ENCODE results near the gene SP6. TPM values are rescaled to one million over a fixed set of nuclear protein-coding genes. Genes with fewer than 3 reads are reported as not detected.

SP6 gene
- total and polyA plus RNA-seq, 2 of the 8 experiments (the other 6 are each of a cell fraction or from before 2014, with no cell fraction given): 1.2 to 1.5 TPM

DNA sequence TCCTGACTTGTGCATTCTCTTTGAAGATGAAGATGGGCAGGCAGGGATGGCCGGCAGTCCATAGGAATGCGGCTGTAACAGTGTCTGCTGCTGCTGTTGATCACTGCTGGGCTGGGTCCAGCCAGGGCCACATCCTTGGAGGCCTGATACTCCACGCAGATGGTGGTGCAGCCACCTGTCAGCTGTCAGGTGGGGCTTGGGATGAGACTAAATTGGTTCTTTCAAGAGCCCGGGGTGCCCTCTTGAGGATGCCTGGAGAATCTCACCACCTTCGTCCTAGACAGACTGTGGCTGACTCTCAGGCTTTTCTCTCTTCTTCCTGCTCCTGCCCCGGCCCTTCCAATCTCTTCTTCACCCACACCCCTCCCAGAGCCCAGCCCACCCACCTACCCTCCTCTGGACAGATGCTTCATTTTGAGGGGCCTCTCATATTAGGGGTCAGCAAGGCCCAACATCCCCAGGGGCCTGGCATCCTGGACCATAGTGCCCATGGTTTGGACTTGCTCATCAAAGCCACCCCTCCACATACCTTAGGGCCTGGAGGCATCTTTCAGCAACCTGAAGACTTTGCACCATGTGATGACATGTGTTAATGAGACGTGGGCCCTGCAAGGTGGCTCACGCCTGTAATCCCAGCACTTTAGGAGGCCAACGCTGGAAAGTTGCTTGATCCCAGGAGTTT is 48.5 kb downstream of the SP6 start:
- H3K4me2 ChIP-seq (ENCODE audit: insufficient read depth in 1 of 2, low read depth in 2 of 2, low read length in 2 of 2): no peak overlapping the region
- DNase-seq (ENCODE audit: low read depth in 1 of 2, low spot score in 2 of 2) (peak in 1 of 2 experiments; percentile 74), FAIRE-seq (peak; percentile 78)
- H2BK20ac ChIP-seq (ENCODE audit: low read length): no peak overlapping the region
- H4K5ac ChIP-seq (ENCODE audit: insufficient read length, low read depth, low read length): no peak overlapping the region
- no peak overlapping the region for H4K8ac ChIP-seq (ENCODE audit: extremely low read depth, insufficient read depth, low read length)
- H3K79me2 ChIP-seq (ENCODE audit: control insufficient read depth in 1 of 2, insufficient read depth in 2 of 2, low read length in 2 of 2): no peaks in the 10 kb centered on the region
- no peak overlapping the region for H3K27ac ChIP-seq (ENCODE audit: low read depth, low read length)
- no peaks in the 10 kb centered on the region for H3K36me3 ChIP-seq (ENCODE audit: control insufficient read depth in 2 of 4, insufficient read depth in 4 of 4, low read length in 3 of 4)
- ChIA-PET POLR2A (ENCODE audit: partially characterized antibody) (interaction anchor here (0.8 to 1.2 kb wide), 2 partner anchors 11 to 13 kb away, joined by 4 to 5 read pairs; no protein-coding TSS in a partner anchor), CTCF (ENCODE audit: partially characterized antibody) (interaction anchor here (0.7 to 5.6 kb wide), 19 partner anchors 8 to 147 kb away, joined by 3 to 57 read pairs (median 4); partner anchors contain the start of gene TBX21)
- no peak overlapping the region for H3K14ac ChIP-seq (ENCODE audit: insufficient read length)
- H3K23me2 ChIP-seq (ENCODE audit: low read depth, low read length): no peaks in the 10 kb centered on the region
- H2BK15ac ChIP-seq (ENCODE audit: low read length): no peak overlapping the region
- H3K79me1 ChIP-seq (ENCODE audit: low read depth, low read length): no peaks in the 10 kb centered on the region
- WGBS, 2 experiments (ENCODE audit: extremely low coverage in 1 of 2, insufficient coverage in 1 of 2, insufficient read length in 1 of 2, insufficient replicate concordance in 2 of 2, low coverage in 1 of 2, low lambda C conversion rate in 2 of 2, missing lambda C conversion rate in 1 of 2): 44% methylated on average over 7 of the region's 9 CpGs; no CpG with 5 or more reads in 1 of the 2 experiments
- H3K4ac ChIP-seq (replicated peaks; ENCODE audit: insufficient read length, low read depth, low read length): no peak overlapping the region
- no peak overlapping the region for H2BK12ac ChIP-seq (ENCODE audit: low read depth, low read length)
- no peak overlapping the region for H2AK5ac ChIP-seq (ENCODE audit: low read depth, low read length)
- H3K9ac ChIP-seq (replicated peaks in 1 of 4; ENCODE audit: extremely low read depth in 1 of 4, low read depth in 3 of 4, low read length in 3 of 4): no peak overlapping the region
- no peaks in the 10 kb centered on the region for H3K4me1 ChIP-seq (replicated peaks in 1 of 4; ENCODE audit: control insufficient read depth in 3 of 4, insufficient read depth in 4 of 4, low read length in 3 of 4)
- H3K4me3 ChIP-seq (ENCODE audit: extremely low read depth in 1 of 4, insufficient read depth in 2 of 4, low read depth in 3 of 4, low read length in 4 of 4): no peak overlapping the region
- H2BK120ac ChIP-seq (replicated peaks; ENCODE audit: low read depth, low read length): no peak overlapping the region
- no peak overlapping the region for H3K56ac ChIP-seq (replicated peaks; ENCODE audit: insufficient read length, low read depth, low read length)
- H2AFZ ChIP-seq (ENCODE audit: low read length): no peak overlapping the region
- H4K91ac ChIP-seq (replicated peaks; ENCODE audit: insufficient read length, low read length): no peak overlapping the region
- peaks cover 2% of the 10 kb centered on the region in 2 experiments for H4K20me1 ChIP-seq (replicated peaks in 1 of 2; ENCODE audit: control insufficient read depth in 1 of 2, insufficient read depth in 2 of 2, low read length in 2 of 2)
- no peak overlapping the region for H3K18ac ChIP-seq (ENCODE audit: extremely low read depth, low read length)
- H3K9me3 ChIP-seq (ENCODE audit: insufficient read depth in 2 of 2, low read depth in 1 of 2, low read length in 1 of 2): no peaks in the 10 kb centered on the region
- H3K23ac ChIP-seq (ENCODE audit: insufficient read length): no peak overlapping the region
- H2BK5ac ChIP-seq (ENCODE audit: low read depth, low read length): no peak overlapping the region
- no peaks in the 10 kb centered on the region for H3K27me3 ChIP-seq (replicated peaks in 1 of 4; ENCODE audit: control insufficient read depth in 3 of 4, extremely low read depth in 1 of 4, insufficient read depth in 3 of 4, low read length in 3 of 4)
- TF ChIP-seq ATF3 (IDR thresholded peaks at IDR 0.05; ENCODE audit: insufficient read depth, low read depth, low read length): no peak
- peak; percentile 85 for TF ChIP-seq SAP30 (IDR thresholded peaks at IDR 0.05; ENCODE audit: insufficient read depth, insufficient replicate concordance, low read length)
- TF ChIP-seq TBP (IDR thresholded peaks at IDR 0.05; ENCODE audit: low read depth, low read length): no peak
- TF ChIP-seq RAD21 (IDR thresholded peaks at IDR 0.05 in 1 of 2, conservative IDR thresholded peaks at IDR 0.05 in 1 of 2; ENCODE audit: low read depth in 2 of 2, low read length in 2 of 2): peak; percentile 84 to 86
- TF ChIP-seq SIN3A (conservative IDR thresholded peaks at IDR 0.05 in 1 of 2, IDR thresholded peaks at IDR 0.05 in 1 of 2; ENCODE audit: low read depth in 1 of 2, low read length in 2 of 2): peak; percentile 95 to 96
- peak; percentile 55 to 84 (median 83) for TF ChIP-seq CTCF (IDR thresholded peaks at IDR 0.05; ENCODE audit: control extremely low read depth in 1 of 3, insufficient read depth in 1 of 3, low read depth in 1 of 3, low read length in 3 of 3)
- TF ChIP-seq GABPA (IDR thresholded peaks at IDR 0.05; ENCODE audit: borderline replicate concordance, insufficient read depth, low read length): 0 out of 2 replicates have a peak, but pooled peaks have one; percentile 17
- TF ChIP-seq TCF12 (IDR thresholded peaks at IDR 0.05; ENCODE audit: low read depth, low read length): 0 out of 2 replicates have a peak, but pooled peaks have one; percentile 45

All from H1 (cell line).